Trophoblast cell (in vitro differentiated cells and primary cell): Measurements from ENCODE around the gene ECEL1.

Experiments
- DNase-seq, 2 donors: peaks; one replicate each; pipeline ENCODE4 v3.0.0-alpha.2; 2016
- H2AFZ ChIP-seq: 2 replicates; pipeline ENCODE4 v1.6.1; 2013; ENCODE audit warnings: low read length, moderate library complexity, mild to moderate bottlenecking; ENCODE audit not compliant: insufficient read depth, poor library complexity
- H2AK5ac ChIP-seq: 2 replicates; pipeline ENCODE4 v1.6.1; 2013; ENCODE audit warnings: mild to moderate bottlenecking, low read length
- H2BK120ac ChIP-seq: 2 replicates; pipeline ENCODE4 v1.6.1; 2013; ENCODE audit warnings: low read length, mild to moderate bottlenecking, moderate library complexity; ENCODE audit not compliant: insufficient read depth, poor library complexity
- H2BK12ac ChIP-seq: 2 replicates; pipeline ENCODE4 v1.6.1; 2013; ENCODE audit warnings: mild to moderate bottlenecking, low read length, moderate library complexity
- H2BK5ac ChIP-seq: 2 replicates; pipeline ENCODE4 v1.6.1; 2013; ENCODE audit warnings: low read length, low read depth, moderate library complexity, mild to moderate bottlenecking; ENCODE audit not compliant: poor library complexity
- H3K14ac ChIP-seq: 2 replicates; pipeline ENCODE4 v1.6.1; 2013; ENCODE audit warnings: mild to moderate bottlenecking, low read length
- H3K18ac ChIP-seq: 2 replicates; pipeline ENCODE4 v1.6.1; 2013; ENCODE audit warnings: mild to moderate bottlenecking, low read length
- H3K23ac ChIP-seq: 2 replicates; pipeline ENCODE4 v1.6.1; 2013; ENCODE audit warnings: low read length
- H3K27ac ChIP-seq: 2 replicates; pipeline ENCODE4 v1.5.1; 2013; ENCODE audit warnings: low read depth, mild to moderate bottlenecking, inconsistent platforms, low read length, moderate library complexity
- H3K27me3 ChIP-seq: 2 replicates; pipeline ENCODE4 v1.6.1; 2013; ENCODE audit warnings: inconsistent platforms, mild to moderate bottlenecking, low read length, moderate library complexity; ENCODE audit not compliant: insufficient read depth
- H3K36me3 ChIP-seq, 2 experiments: 1 replicate in 1 of 2; 2 replicates in 1 of 2; pipeline ENCODE4 v1.6.1; 2013; ENCODE audit warnings: low read length in 2 of 2, mild to moderate bottlenecking in 2 of 2, moderate library complexity in 1 of 2; ENCODE audit not compliant: insufficient read depth in 2 of 2, control insufficient read depth in 1 of 2
- H3K4ac ChIP-seq: 2 replicates; pipeline ENCODE4 v1.6.1; 2013; ENCODE audit warnings: low read depth, mild to moderate bottlenecking, low read length, moderate library complexity
- H3K4me1 ChIP-seq, 2 experiments: 1 replicate in 1 of 2; 2 replicates in 1 of 2; pipeline ENCODE4 v1.6.1; 2013; ENCODE audit warnings: low read length in 2 of 2, mild to moderate bottlenecking in 2 of 2, moderate library complexity in 1 of 2; ENCODE audit not compliant: insufficient read depth in 2 of 2, control insufficient read depth in 1 of 2
- H3K4me2 ChIP-seq: 2 replicates; pipeline ENCODE4 v1.6.1; 2013; ENCODE audit warnings: inconsistent platforms, mild to moderate bottlenecking, low read length, moderate library complexity
- H3K4me3 ChIP-seq: 2 replicates; pipeline ENCODE4 v1.5.1; 2013; ENCODE audit warnings: mild to moderate bottlenecking, low read depth, low read length, inconsistent platforms
- H3K79me1 ChIP-seq: one replicate; pipeline ENCODE4 v1.6.1; 2013; ENCODE audit warnings: low read length
- H3K79me2 ChIP-seq: 2 replicates; pipeline ENCODE4 v1.6.1; 2013; ENCODE audit warnings: low read length, mild to moderate bottlenecking; ENCODE audit not compliant: control insufficient read depth, insufficient read depth, poor library complexity
- H3K9ac ChIP-seq: 2 replicates; pipeline ENCODE4 v1.6.1; 2013; ENCODE audit warnings: mild to moderate bottlenecking, low read length
- H3K9me3 ChIP-seq: 2 replicates; pipeline ENCODE4 v1.6.1; 2013; ENCODE audit warnings: low read depth, mild to moderate bottlenecking, control low read depth, inconsistent platforms, low read length; ENCODE audit not compliant: insufficient read depth
- H4K12ac ChIP-seq: 2 replicates; pipeline ENCODE4 v1.6.1; 2013; ENCODE audit warnings: low read depth, mild to moderate bottlenecking, low read length, moderate library complexity
- H4K8ac ChIP-seq: 2 replicates; pipeline ENCODE4 v1.6.1; 2013; ENCODE audit warnings: low read depth, mild to moderate bottlenecking, low read length, moderate library complexity
- H4K91ac ChIP-seq: one replicate; pipeline ENCODE4 v1.6.1; 2013; ENCODE audit warnings: low read depth, mild to moderate bottlenecking, low read length, moderate library complexity
- WGBS: extraction: QIAGEN DNeasy Blood & Tissue Kit; methylation state at CpG from one replicate; pipeline ENCODE4 v1.1.7; 2013; ENCODE audit warnings: missing lambda C conversion rate; ENCODE audit not compliant: insufficient read length, insufficient coverage; ENCODE audit errors: extremely low coverage; 5-methylcytosine and 5-hydroxymethylcytosine counted together

The ECEL1 gene

GRCh38 chr2:232523402-232523681 lies 35.7 kb upstream of the ECEL1 start:
- Histone ChIP-seq H3K79me1 (no peaks in the 10 kb centered on the region), H2AK5ac (no peak overlapping the region), H4K12ac (no peak overlapping the region), H2BK5ac (no peak overlapping the region), H3K9me3 (peaks cover 2% of the 10 kb centered on the region), H3K14ac (no peak overlapping the region), H3K79me2 (no peaks in the 10 kb centered on the region), H3K36me3 (no peaks in the 10 kb centered on the region), H3K18ac (no peak overlapping the region), H3K27ac (no peak overlapping the region), H3K4me2 (peak overlapping the region; percentile 79), H3K4me3 (peak overlapping the region; percentile 12), H3K4me1 (peaks cover 2 to 6% of the 10 kb centered on the region in 2 experiments), H4K91ac (no peak overlapping the region), H3K9ac (no peak overlapping the region), H4K8ac (no peak overlapping the region), H2BK12ac (no peak overlapping the region), H3K4ac (no peak overlapping the region), H3K23ac (no peak overlapping the region), H3K27me3 (peaks cover 29% of the 10 kb centered on the region), H2BK120ac (no peak overlapping the region), H2AFZ (no peak overlapping the region)
- no CpG with 5 or more reads among the region's 16 CpGs for WGBS
- no peak for DNase-seq

GRCh38 chr2:232522623-232523401 lies 35.2 kb upstream of the ECEL1 start:
- H3K23ac ChIP-seq: no peak overlapping the region
- H3K18ac ChIP-seq: no peak overlapping the region
- no peaks in the 10 kb centered on the region for H3K79me1 ChIP-seq
- H4K12ac ChIP-seq: no peak overlapping the region
- peaks cover 0 to 6% of the 10 kb centered on the region in 2 experiments for H3K4me1 ChIP-seq
- no peak overlapping the region for H3K4me2 ChIP-seq
- no peak overlapping the region for H2BK120ac ChIP-seq
- no peak for DNase-seq
- WGBS: no CpG with 5 or more reads among the region's 46 CpGs
- no peak overlapping the region for H2AK5ac ChIP-seq
- no peak overlapping the region for H2BK12ac ChIP-seq
- H3K9me3 ChIP-seq: peaks cover 2% of the 10 kb centered on the region
- no peak overlapping the region for H3K4ac ChIP-seq
- H3K36me3 ChIP-seq: no peaks in the 10 kb centered on the region
- no peak overlapping the region for H3K27ac ChIP-seq
- no peaks in the 10 kb centered on the region for H3K79me2 ChIP-seq
- H2AFZ ChIP-seq: no peak overlapping the region
- peaks cover 29% of the 10 kb centered on the region for H3K27me3 ChIP-seq
- no peak overlapping the region for H4K8ac ChIP-seq
- no peak overlapping the region for H4K91ac ChIP-seq
- H3K9ac ChIP-seq: no peak overlapping the region
- H2BK5ac ChIP-seq: no peak overlapping the region
- H3K14ac ChIP-seq: no peak overlapping the region
- no peak overlapping the region for H3K4me3 ChIP-seq

GRCh38 chr2:232521959-232522622 lies 34.5 kb upstream of the ECEL1 start:
- H3K14ac ChIP-seq: no peak overlapping the region
- H2BK5ac ChIP-seq: no peak overlapping the region
- DNase-seq: peak in 1 of 2 donors; percentile 57
- H3K23ac ChIP-seq: no peak overlapping the region
- no peak overlapping the region for H4K12ac ChIP-seq
- H2AK5ac ChIP-seq: no peak overlapping the region
- H3K4me1 ChIP-seq: peaks cover 0 to 6% of the 10 kb centered on the region in 2 experiments
- no peaks in the 10 kb centered on the region for H3K79me2 ChIP-seq
- H2AFZ ChIP-seq: no peak overlapping the region
- H3K36me3 ChIP-seq: no peaks in the 10 kb centered on the region
- no CpG with 5 or more reads among the region's 66 CpGs for WGBS
- no peak overlapping the region for H4K91ac ChIP-seq
- H3K27ac ChIP-seq: no peak overlapping the region
- no peak overlapping the region for H3K4me3 ChIP-seq
- H4K8ac ChIP-seq: no peak overlapping the region
- H3K9ac ChIP-seq: no peak overlapping the region
- H3K18ac ChIP-seq: no peak overlapping the region
- no peak overlapping the region for H2BK12ac ChIP-seq
- H3K4me2 ChIP-seq: no peak overlapping the region
- H3K79me1 ChIP-seq: no peaks in the 10 kb centered on the region
- H3K9me3 ChIP-seq: peaks cover 2% of the 10 kb centered on the region
- H3K4ac ChIP-seq: no peak overlapping the region
- H2BK120ac ChIP-seq: no peak overlapping the region
- H3K27me3 ChIP-seq: peaks cover 29% of the 10 kb centered on the region

GRCh38 chr2:232521098-232521497 lies 33.5 kb upstream of the ECEL1 start:
- Histone ChIP-seq H3K23ac (no peak overlapping the region), H3K9ac (no peak overlapping the region), H2BK12ac (no peak overlapping the region), H3K18ac (no peak overlapping the region), H4K12ac (no peak overlapping the region), H3K36me3 (no peaks in the 10 kb centered on the region), H3K79me2 (no peaks in the 10 kb centered on the region), H3K4me1 (peaks cover 0 to 6% of the 10 kb centered on the region in 2 experiments), H2BK5ac (no peak overlapping the region), H3K9me3 (peaks cover 2% of the 10 kb centered on the region), H3K27ac (no peak overlapping the region), H3K79me1 (no peaks in the 10 kb centered on the region), H3K14ac (no peak overlapping the region), H3K4me3 (no peak overlapping the region), H2AFZ (no peak overlapping the region), H2BK120ac (no peak overlapping the region), H3K4me2 (no peak overlapping the region), H3K27me3 (peaks cover 29% of the 10 kb centered on the region), H2AK5ac (no peak overlapping the region), H4K91ac (no peak overlapping the region), H4K8ac (no peak overlapping the region), H3K4ac (no peak overlapping the region)
- WGBS: no CpG with 5 or more reads among the region's 14 CpGs
- no peak for DNase-seq
